ENCODE results near the gene RUNX1.

Gene RUNX1

DNA sequence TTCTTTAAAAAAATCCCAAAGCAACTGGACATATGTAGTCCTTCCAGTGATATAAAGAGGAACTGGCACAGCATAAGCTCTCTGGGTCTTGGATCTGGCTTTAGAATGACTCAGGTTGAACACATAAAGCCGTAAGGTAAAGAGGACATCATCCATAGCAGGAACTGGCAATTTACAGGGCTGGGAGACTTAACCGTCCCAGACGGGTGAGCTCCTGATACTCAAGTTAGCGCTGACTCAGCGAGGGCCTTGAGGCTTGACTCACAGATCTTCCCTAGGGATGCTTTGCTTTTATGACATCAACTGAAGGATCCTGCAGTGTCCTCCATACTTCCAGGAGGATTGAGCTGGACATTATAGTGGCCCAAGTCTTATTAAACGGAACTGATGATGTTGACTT is 226.2 kb downstream of the RUNX1 start:
- no peak for ATAC-seq
- TF ChIP-seq ZNF70 (CRISPR knock-in tag; IDR thresholded peaks at IDR 0.05) (no peak), RARB (CRISPR knock-in tag; IDR thresholded peaks at IDR 0.05) (no peak), TCF4 (CRISPR knock-in tag; IDR thresholded peaks at IDR 0.05; ENCODE audit: borderline replicate concordance) (no peak)

DNA sequence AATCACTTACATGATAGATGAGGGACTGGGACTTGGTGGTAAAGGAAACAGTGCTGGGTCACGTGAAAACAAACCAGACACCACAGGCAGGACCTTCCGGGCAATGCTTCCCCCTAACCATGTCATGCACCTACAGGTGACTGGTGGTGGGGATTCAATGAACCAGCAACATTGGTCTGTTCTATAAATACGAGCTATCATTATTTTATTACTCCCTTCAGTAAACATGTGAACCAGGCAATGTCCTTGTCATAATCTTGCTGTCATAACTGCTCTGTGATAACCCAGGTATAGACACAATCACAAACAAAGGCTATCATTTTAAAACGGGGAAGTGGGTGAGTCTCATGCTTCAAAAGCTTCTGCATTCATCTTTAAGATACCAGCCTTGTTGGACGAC is 226.9 kb downstream of the RUNX1 start:
- TF ChIP-seq, protein P1, sequence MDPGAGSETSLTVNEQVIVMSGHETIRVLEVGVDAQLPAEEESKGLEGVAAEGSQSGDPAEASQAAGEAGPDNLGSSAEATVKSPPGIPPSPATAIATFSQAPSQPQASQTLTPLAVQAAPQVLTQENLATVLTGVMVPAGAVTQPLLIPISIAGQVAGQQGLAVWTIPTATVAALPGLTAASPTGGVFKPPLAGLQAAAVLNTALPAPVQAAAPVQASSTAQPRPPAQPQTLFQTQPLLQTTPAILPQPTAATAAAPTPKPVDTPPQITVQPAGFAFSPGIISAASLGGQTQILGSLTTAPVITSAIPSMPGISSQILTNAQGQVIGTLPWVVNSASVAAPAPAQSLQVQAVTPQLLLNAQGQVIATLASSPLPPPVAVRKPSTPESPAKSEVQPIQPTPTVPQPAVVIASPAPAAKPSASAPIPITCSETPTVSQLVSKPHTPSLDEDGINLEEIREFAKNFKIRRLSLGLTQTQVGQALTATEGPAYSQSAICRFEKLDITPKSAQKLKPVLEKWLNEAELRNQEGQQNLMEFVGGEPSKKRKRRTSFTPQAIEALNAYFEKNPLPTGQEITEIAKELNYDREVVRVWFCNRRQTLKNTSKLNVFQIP (CRISPR knock-in tag; IDR thresholded peaks at IDR 0.05; ENCODE audit: borderline replicate concordance, low read depth): no peak
- TF ChIP-seq RARB (CRISPR knock-in tag; IDR thresholded peaks at IDR 0.05): no peak
- TF ChIP-seq ZNF565 (CRISPR knock-in tag; conservative IDR thresholded peaks at IDR 0.05; ENCODE audit: low read depth): no peak
- no peak for TF ChIP-seq ZNF8 (CRISPR knock-in tag; IDR thresholded peaks at IDR 0.05)
- no peak for TF ChIP-seq TCF4 (CRISPR knock-in tag; IDR thresholded peaks at IDR 0.05; ENCODE audit: borderline replicate concordance)
- no peak for TF ChIP-seq PPARA (CRISPR knock-in tag; IDR thresholded peaks at IDR 0.05; ENCODE audit: borderline replicate concordance)
- TF ChIP-seq, protein P2, sequence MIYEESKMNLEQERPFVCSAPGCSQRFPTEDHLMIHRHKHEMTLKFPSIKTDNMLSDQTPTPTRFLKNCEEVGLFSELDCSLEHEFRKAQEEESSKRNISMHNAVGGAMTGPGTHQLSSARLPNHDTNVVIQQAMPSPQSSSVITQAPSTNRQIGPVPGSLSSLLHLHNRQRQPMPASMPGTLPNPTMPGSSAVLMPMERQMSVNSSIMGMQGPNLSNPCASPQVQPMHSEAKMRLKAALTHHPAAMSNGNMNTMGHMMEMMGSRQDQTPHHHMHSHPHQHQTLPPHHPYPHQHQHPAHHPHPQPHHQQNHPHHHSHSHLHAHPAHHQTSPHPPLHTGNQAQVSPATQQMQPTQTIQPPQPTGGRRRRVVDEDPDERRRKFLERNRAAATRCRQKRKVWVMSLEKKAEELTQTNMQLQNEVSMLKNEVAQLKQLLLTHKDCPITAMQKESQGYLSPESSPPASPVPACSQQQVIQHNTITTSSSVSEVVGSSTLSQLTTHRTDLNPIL (CRISPR knock-in tag; IDR thresholded peaks at IDR 0.05; ENCODE audit: low read depth): no peak
- TF ChIP-seq, protein P3, sequence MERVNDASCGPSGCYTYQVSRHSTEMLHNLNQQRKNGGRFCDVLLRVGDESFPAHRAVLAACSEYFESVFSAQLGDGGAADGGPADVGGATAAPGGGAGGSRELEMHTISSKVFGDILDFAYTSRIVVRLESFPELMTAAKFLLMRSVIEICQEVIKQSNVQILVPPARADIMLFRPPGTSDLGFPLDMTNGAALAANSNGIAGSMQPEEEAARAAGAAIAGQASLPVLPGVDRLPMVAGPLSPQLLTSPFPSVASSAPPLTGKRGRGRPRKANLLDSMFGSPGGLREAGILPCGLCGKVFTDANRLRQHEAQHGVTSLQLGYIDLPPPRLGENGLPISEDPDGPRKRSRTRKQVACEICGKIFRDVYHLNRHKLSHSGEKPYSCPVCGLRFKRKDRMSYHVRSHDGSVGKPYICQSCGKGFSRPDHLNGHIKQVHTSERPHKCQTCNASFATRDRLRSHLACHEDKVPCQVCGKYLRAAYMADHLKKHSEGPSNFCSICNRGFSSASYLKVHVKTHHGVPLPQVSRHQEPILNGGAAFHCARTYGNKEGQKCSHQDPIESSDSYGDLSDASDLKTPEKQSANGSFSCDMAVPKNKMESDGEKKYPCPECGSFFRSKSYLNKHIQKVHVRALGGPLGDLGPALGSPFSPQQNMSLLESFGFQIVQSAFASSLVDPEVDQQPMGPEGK (CRISPR knock-in tag; IDR thresholded peaks at IDR 0.05; ENCODE audit: borderline replicate concordance): no peak
- no peak for TF ChIP-seq ESRRG (CRISPR knock-in tag; IDR thresholded peaks at IDR 0.05)
- no peak for TF ChIP-seq ZFP30 (CRISPR knock-in tag; IDR thresholded peaks at IDR 0.05)
- TF ChIP-seq ARNTL (CRISPR knock-in tag; IDR thresholded peaks at IDR 0.05; ENCODE audit: borderline replicate concordance, low read depth): no peak
- TF ChIP-seq, protein P4, sequence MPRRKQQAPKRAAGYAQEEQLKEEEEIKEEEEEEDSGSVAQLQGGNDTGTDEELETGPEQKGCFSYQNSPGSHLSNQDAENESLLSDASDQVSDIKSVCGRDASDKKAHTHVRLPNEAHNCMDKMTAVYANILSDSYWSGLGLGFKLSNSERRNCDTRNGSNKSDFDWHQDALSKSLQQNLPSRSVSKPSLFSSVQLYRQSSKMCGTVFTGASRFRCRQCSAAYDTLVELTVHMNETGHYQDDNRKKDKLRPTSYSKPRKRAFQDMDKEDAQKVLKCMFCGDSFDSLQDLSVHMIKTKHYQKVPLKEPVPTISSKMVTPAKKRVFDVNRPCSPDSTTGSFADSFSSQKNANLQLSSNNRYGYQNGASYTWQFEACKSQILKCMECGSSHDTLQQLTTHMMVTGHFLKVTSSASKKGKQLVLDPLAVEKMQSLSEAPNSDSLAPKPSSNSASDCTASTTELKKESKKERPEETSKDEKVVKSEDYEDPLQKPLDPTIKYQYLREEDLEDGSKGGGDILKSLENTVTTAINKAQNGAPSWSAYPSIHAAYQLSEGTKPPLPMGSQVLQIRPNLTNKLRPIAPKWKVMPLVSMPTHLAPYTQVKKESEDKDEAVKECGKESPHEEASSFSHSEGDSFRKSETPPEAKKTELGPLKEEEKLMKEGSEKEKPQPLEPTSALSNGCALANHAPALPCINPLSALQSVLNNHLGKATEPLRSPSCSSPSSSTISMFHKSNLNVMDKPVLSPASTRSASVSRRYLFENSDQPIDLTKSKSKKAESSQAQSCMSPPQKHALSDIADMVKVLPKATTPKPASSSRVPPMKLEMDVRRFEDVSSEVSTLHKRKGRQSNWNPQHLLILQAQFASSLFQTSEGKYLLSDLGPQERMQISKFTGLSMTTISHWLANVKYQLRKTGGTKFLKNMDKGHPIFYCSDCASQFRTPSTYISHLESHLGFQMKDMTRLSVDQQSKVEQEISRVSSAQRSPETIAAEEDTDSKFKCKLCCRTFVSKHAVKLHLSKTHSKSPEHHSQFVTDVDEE (CRISPR knock-in tag; IDR thresholded peaks at IDR 0.05): no peak
- no peak for TF ChIP-seq OSR1 (CRISPR knock-in tag; IDR thresholded peaks at IDR 0.05)
- TF ChIP-seq ZNF70 (CRISPR knock-in tag; IDR thresholded peaks at IDR 0.05): no peak
- TF ChIP-seq BACH2 (CRISPR knock-in tag; IDR thresholded peaks at IDR 0.05; ENCODE audit: borderline replicate concordance): no peak
- no peak for TF ChIP-seq ZFP3 (CRISPR knock-in tag; IDR thresholded peaks at IDR 0.05)
- TF ChIP-seq GLIS3 (CRISPR knock-in tag; IDR thresholded peaks at IDR 0.05): no peak
- ATAC-seq: no peak

DNA sequence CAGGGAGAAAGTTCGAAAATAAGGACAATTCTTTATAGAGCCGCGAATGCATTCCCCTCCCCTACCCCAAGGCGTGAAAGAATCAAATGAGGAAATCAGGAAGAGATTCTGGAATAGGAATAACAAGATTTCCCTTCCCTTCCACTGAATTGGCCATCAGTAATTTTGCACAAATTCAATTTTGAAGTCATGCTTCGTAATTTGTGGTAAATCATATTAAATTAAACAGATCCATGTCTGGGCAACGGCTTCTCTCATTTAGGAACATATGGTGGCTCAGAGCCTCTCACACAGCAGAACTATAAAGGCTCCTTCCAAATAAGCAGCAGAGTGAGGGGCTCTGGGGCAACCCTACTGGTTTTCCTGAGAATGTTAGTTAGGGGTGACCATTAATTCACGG is 227.4 kb downstream of the RUNX1 start:
- TF ChIP-seq TCF4 (CRISPR knock-in tag; IDR thresholded peaks at IDR 0.05; ENCODE audit: borderline replicate concordance) (peak; percentile 65; the same call in 1 of the 2 replicates), ESRRG (CRISPR knock-in tag; IDR thresholded peaks at IDR 0.05) (no peak), ZC3H10 (CRISPR knock-in tag; IDR thresholded peaks at IDR 0.05) (0 out of 2 replicates have a peak, but pooled peaks have one; percentile 17)
- TF ChIP-seq, protein P3 (CRISPR knock-in tag; IDR thresholded peaks at IDR 0.05; ENCODE audit: borderline replicate concordance): 0 out of 2 replicates have a peak, but pooled peaks have one; percentile 16
- ATAC-seq: peak; percentile 23; the same call in 2 of the 3 replicates

DNA sequence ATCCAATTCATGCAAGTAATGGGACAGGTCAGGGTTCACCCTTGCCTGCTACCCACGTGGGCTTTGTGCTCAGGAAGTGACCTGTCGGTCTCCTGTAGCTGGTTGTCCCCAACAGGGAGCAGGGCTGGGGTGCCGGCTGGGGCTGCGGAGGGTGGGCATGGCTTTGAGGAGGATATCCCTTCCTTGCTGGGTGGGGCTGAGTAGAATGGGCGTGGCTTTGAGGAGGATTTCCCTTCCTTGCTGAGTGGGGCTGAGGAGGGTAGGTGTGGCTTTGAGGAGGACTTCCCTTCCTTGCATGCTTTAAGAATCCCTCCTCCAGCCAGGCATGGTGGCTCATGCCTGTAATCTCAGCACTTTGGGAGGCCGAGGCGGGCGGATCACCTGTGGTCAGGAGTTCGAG is 229.1 kb downstream of the RUNX1 start:
- no peak for ATAC-seq
- no peak for TF ChIP-seq ESRRG (CRISPR knock-in tag; IDR thresholded peaks at IDR 0.05)
- TF ChIP-seq ISL1 (CRISPR knock-in tag; IDR thresholded peaks at IDR 0.05): no peak
- TF ChIP-seq, protein P2 (CRISPR knock-in tag; IDR thresholded peaks at IDR 0.05; ENCODE audit: low read depth): no peak
- TF ChIP-seq ZFP30 (CRISPR knock-in tag; IDR thresholded peaks at IDR 0.05): no peak
- TF ChIP-seq TCF4 (CRISPR knock-in tag; IDR thresholded peaks at IDR 0.05; ENCODE audit: borderline replicate concordance): no peak
- no peak for TF ChIP-seq ZFP3 (CRISPR knock-in tag; IDR thresholded peaks at IDR 0.05)
- no peak for TF ChIP-seq SNAI2 (CRISPR knock-in tag; IDR thresholded peaks at IDR 0.05)
- no peak for TF ChIP-seq ZNF70 (CRISPR knock-in tag; IDR thresholded peaks at IDR 0.05)
- TF ChIP-seq ZNF8 (CRISPR knock-in tag; IDR thresholded peaks at IDR 0.05): no peak
- TF ChIP-seq, protein P1 (CRISPR knock-in tag; IDR thresholded peaks at IDR 0.05; ENCODE audit: borderline replicate concordance, low read depth): no peak
- TF ChIP-seq OSR1 (CRISPR knock-in tag; IDR thresholded peaks at IDR 0.05): no peak
- no peak for TF ChIP-seq GLIS3 (CRISPR knock-in tag; IDR thresholded peaks at IDR 0.05)

Measured in SK-N-SH treated with all-trans-retinoic acid at 6 μM for 48 hours (cell line).